Skeletal muscle tissue (tissue), 4 donors: Measurements from ENCODE around the gene PPAT. TPM values are rescaled to one million over a fixed set of nuclear protein-coding genes. Genes with fewer than 3 reads are reported as not detected.
"Not testable (repeated sequence)": the region's sequence is repeated elsewhere in the genome, so short reads cannot be mapped to it uniquely, and the experiment has no call there.

ENCODE experiments used
- H3K27ac ChIP-seq: one replicate; pipeline ENCODE4 v1.7.0; 2013; ENCODE audit warnings: mild to moderate bottlenecking, low read depth, low read length, inconsistent platforms
- H3K27me3 ChIP-seq, 3 donors: one replicate each; pipeline ENCODE4 v1.7.0; 2013; ENCODE audit warnings: low read length in 3 of 3; ENCODE audit not compliant: control insufficient read depth in 3 of 3, insufficient read depth in 3 of 3
- H3K36me3 ChIP-seq, 3 donors: one replicate each; pipeline ENCODE4 v1.7.0; 2013; ENCODE audit warnings: low read length in 3 of 3; ENCODE audit not compliant: control insufficient read depth in 3 of 3, insufficient read depth in 3 of 3
- H3K4me1 ChIP-seq, 3 donors: one replicate each; pipeline ENCODE4 v1.7.0; 2013; ENCODE audit warnings: low read length in 3 of 3, mild to moderate bottlenecking in 3 of 3; ENCODE audit not compliant: control insufficient read depth in 3 of 3, insufficient read depth in 3 of 3
- H3K4me3 ChIP-seq, 3 donors: one replicate each; pipeline ENCODE4 v1.7.0; 2013; ENCODE audit warnings: low read length in 3 of 3
- H3K9ac ChIP-seq, 3 donors: one replicate each; pipeline ENCODE4 v1.7.0; 2013; ENCODE audit warnings: low read length in 3 of 3, mild to moderate bottlenecking in 3 of 3, moderate library complexity in 2 of 3, low read depth in 1 of 3
- H3K9me3 ChIP-seq, 3 donors: one replicate each; pipeline ENCODE4 v1.7.0; 2013; ENCODE audit warnings: low read length in 3 of 3; ENCODE audit not compliant: control insufficient read depth in 3 of 3
- total RNA-seq: library from RNA; depleted of rRNA; stranded (reverse); fragments of >200 nt; gene quantifications from one replicate; pipeline ENCODE4 v1.2.3, GENCODE V29; 2014
- donor health status: Osteomylitis.

PPAT gene
- total RNA-seq, 1 donor from 2014 or later = 9.4 TPM

GRCh38 chr4:56362981-56363380 lies 72.4 kb downstream of the PPAT start:
- H3K36me3 ChIP-seq, H3K9me3 ChIP-seq, H3K4me3 ChIP-seq, H3K27me3 ChIP-seq, H3K27ac ChIP-seq, H3K9ac ChIP-seq, H3K4me1 ChIP-seq: not testable (repeated sequence)

- peaks cover 0 to 10% (median 3%) of the 10 kb centered on the region in 3 donors for H3K36me3 ChIP-seq
Measured at GRCh38 chr4:56360071-56360470, 75.3 kb downstream of the PPAT start.

GRCh38 chr4:56356650-56357049 lies 78.8 kb downstream of the PPAT start:
- no peaks in the 10 kb centered on the region for H3K27me3 ChIP-seq
- no peak overlapping the region for H3K27ac ChIP-seq
- H3K9ac ChIP-seq = no peak overlapping the region
- H3K4me3 ChIP-seq = no peak overlapping the region
- H3K36me3 ChIP-seq = peaks cover 2 to 22% (median 11%) of the 10 kb centered on the region in 3 donors
- no peaks in the 10 kb centered on the region for H3K9me3 ChIP-seq
- no peaks in the 10 kb centered on the region for H3K4me1 ChIP-seq

More at GRCh38 chr4:56360071-56360470, 75.3 kb downstream of the PPAT start:
- H3K27ac ChIP-seq = no peak overlapping the region
- H3K4me3 ChIP-seq = no peak overlapping the region
- H3K27me3 ChIP-seq = no peaks in the 10 kb centered on the region
- no peaks in the 10 kb centered on the region for H3K4me1 ChIP-seq
- H3K9ac ChIP-seq = no peak overlapping the region
- H3K9me3 ChIP-seq = no peaks in the 10 kb centered on the region

GRCh38 chr4:56348576-56348975 lies 86.8 kb downstream of the PPAT start:
- H3K9ac ChIP-seq = no peak overlapping the region
- H3K27me3 ChIP-seq = no peaks in the 10 kb centered on the region
- H3K4me3 ChIP-seq = no peak overlapping the region
- H3K9me3 ChIP-seq = no peaks in the 10 kb centered on the region
- no peaks in the 10 kb centered on the region for H3K4me1 ChIP-seq
- no peak overlapping the region for H3K27ac ChIP-seq
- H3K36me3 ChIP-seq = peaks cover 13 to 23% (median 20%) of the 10 kb centered on the region in 3 donors

- Histone ChIP-seq H3K4me3 (no peak overlapping the region), H3K9ac (no peak overlapping the region), H3K27ac (no peak overlapping the region), H3K27me3 (no peaks in the 10 kb centered on the region), H3K36me3 (peaks cover 11 to 23% (median 15%) of the 10 kb centered on the region in 3 donors), H3K9me3 (no peaks in the 10 kb centered on the region), H3K4me1 (no peaks in the 10 kb centered on the region)
Measured at GRCh38 chr4:56345458-56345857, 90.0 kb downstream of the PPAT start.

Other genes with a start within 250 kb of the PPAT start
- 20.4 TPM for gene AASDH, start 48.1 kb downstream of the PPAT start, total RNA-seq
- gene PAICS, start 645 bp upstream of the PPAT start, total RNA-seq = 7.8 TPM
- 36.0 TPM for gene SRP72, start 32.0 kb upstream of the PPAT start, total RNA-seq
- not detected for gene ARL9, start 70.2 kb upstream of the PPAT start, total RNA-seq
- gene HOPX, start 245.7 kb upstream of the PPAT start, total RNA-seq = 15.7 TPM